ENCODE data around the gene TMEM88.

DNA sequence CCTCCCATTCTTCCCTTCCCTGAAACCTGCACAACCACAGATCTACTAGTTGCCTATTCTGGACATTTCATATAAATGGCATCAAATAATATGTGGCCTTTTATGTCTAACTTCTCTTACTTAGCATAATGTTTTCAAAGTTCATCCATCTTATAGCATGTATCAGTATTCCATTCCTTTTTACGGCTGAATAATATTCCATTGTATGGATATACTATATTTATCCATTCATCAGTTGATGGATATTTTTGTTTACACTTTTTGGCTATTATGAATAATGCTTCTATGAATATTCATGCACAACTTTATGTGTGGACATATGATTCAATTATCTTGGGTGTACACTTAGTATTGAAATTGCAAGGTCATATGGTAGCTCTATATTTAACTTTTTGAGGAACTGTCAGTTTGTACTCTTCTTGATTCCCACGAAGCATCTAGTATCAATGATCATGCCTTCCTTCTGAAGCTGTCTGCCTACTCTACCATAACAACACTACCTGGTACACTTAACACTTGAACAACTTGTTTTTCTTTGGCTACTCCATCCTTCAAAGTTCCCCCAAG lies 21.0 kb downstream of the TMEM88 start:
- TF ChIP-seq, protein P1, sequence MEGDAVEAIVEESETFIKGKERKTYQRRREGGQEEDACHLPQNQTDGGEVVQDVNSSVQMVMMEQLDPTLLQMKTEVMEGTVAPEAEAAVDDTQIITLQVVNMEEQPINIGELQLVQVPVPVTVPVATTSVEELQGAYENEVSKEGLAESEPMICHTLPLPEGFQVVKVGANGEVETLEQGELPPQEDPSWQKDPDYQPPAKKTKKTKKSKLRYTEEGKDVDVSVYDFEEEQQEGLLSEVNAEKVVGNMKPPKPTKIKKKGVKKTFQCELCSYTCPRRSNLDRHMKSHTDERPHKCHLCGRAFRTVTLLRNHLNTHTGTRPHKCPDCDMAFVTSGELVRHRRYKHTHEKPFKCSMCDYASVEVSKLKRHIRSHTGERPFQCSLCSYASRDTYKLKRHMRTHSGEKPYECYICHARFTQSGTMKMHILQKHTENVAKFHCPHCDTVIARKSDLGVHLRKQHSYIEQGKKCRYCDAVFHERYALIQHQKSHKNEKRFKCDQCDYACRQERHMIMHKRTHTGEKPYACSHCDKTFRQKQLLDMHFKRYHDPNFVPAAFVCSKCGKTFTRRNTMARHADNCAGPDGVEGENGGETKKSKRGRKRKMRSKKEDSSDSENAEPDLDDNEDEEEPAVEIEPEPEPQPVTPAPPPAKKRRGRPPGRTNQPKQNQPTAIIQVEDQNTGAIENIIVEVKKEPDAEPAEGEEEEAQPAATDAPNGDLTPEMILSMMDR (IDR thresholded peaks at IDR 0.05) = no peak
- TF ChIP-seq POLR2A (IDR thresholded peaks at IDR 0.05) = no peak

All from testis (tissue), 2 donors.